Adipocyte (in vitro differentiated cells): Measurements from ENCODE around the gene VEGFA.
A peak's percentile ranks its signal among the peaks of the same experiment; 100 is the strongest.

ENCODE experiments used
- DNase-seq: peaks from one replicate; pipeline ENCODE4 v3.0.0-alpha.2; 2015; ENCODE audit warnings: low read depth
- H3K27me3 ChIP-seq: replicated peaks from 2 replicates; pipeline ENCODE4 v1.7.0; 2013; ENCODE audit warnings: mild to moderate bottlenecking, low read length, moderate library complexity; ENCODE audit not compliant: control insufficient read depth, insufficient read depth
- H3K36me3 ChIP-seq: 2 replicates; pipeline ENCODE4 v1.7.0; 2013; ENCODE audit warnings: low read length, mild to moderate bottlenecking, moderate library complexity; ENCODE audit not compliant: control insufficient read depth, insufficient read depth, severe bottlenecking
- H3K4me1 ChIP-seq: 2 replicates; pipeline ENCODE4 v1.7.0; 2013; ENCODE audit warnings: mild to moderate bottlenecking, low read length, moderate library complexity; ENCODE audit not compliant: control insufficient read depth, insufficient read depth
- H3K4me3 ChIP-seq: 2 replicates; pipeline ENCODE4 v1.7.0; 2013; ENCODE audit warnings: mild to moderate bottlenecking, low read length, moderate library complexity
- H3K9ac ChIP-seq: 2 replicates; pipeline ENCODE4 v1.7.0; 2013; ENCODE audit warnings: mild to moderate bottlenecking, low read length, moderate library complexity
- H3K9me3 ChIP-seq: 2 replicates; pipeline ENCODE4 v1.7.0; 2013; ENCODE audit warnings: mild to moderate bottlenecking, low read length, moderate library complexity; ENCODE audit not compliant: control insufficient read depth

The VEGFA gene

DNA sequence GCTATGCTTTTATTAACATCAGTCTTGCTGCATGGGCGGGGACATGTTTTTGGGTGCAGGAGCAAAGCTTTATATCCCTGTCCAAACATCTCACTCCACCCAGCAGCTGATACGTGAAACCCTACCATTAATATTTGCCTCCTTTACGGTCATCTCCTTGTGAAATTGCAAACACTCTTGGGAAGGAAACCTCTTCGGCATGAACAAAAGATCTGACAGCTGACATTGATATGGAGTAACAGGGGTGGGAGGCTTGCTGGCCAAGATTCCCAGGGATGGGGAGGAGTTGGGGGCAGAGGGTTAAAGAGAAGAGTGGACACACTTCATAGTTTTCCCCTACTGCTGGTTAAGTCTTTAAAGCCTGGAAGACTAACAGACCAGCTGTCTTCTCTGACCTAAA, 22.2 kb upstream of the VEGFA start:
- Histone ChIP-seq H3K36me3 (no peaks in the 10 kb centered on the region), H3K9me3 (no peaks in the 10 kb centered on the region), H3K9ac (no peak overlapping the region), H3K27me3 (peaks cover 8% of the 10 kb centered on the region), H3K4me3 (no peak overlapping the region), H3K4me1 (peaks cover 44% of the 10 kb centered on the region)
- DNase-seq: no peak

DNA sequence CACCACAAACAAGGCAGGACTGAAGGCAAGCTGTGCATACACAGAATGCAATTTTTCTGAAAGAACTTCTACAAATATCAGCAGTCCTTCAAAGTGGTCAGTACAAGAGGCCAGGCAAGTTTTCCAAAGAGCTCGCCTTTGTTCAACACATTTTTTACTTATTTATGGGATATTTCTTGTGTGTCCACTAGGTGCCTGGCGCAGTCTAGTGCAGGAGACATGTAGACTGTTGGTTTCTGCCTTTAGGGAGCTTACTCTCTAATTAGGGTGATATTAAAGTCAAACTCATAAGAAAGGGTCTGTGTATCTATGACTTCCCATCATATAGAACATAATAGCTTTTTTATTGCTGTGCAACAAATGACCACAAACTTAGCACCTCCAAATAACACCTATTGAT, 21.2 kb upstream of the VEGFA start:
- H3K27me3 ChIP-seq: peaks cover 8% of the 10 kb centered on the region
- DNase-seq: no peak
- no peaks in the 10 kb centered on the region for H3K9me3 ChIP-seq
- H3K4me3 ChIP-seq: no peak overlapping the region
- peaks cover 35% of the 10 kb centered on the region for H3K4me1 ChIP-seq
- H3K36me3 ChIP-seq: no peaks in the 10 kb centered on the region
- H3K9ac ChIP-seq: no peak overlapping the region

DNA sequence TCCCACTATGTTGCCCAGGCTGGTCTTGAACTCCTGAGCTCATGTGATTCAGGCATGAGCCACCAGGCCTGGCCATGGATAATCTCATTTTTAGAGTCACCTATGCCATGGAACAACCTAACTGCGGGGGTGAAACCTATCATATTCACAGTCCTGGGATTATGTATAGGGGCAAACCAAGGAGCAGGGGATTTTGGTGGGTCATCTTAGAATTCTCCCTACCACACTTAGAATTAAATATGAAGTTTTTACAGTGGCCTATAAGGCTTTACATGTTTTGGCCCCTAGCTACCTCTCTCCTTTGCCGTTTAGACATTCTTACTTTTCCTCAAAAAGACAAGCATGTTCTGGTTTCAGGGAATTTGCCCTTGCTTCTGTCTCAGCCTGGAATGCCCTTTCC, 20.6 kb upstream of the VEGFA start:
- H3K9me3 ChIP-seq: no peaks in the 10 kb centered on the region
- H3K4me3 ChIP-seq: no peak overlapping the region
- no peak for DNase-seq
- H3K9ac ChIP-seq: no peak overlapping the region
- peaks cover 8% of the 10 kb centered on the region for H3K27me3 ChIP-seq
- peaks cover 28% of the 10 kb centered on the region for H3K4me1 ChIP-seq
- H3K36me3 ChIP-seq: no peaks in the 10 kb centered on the region

DNA sequence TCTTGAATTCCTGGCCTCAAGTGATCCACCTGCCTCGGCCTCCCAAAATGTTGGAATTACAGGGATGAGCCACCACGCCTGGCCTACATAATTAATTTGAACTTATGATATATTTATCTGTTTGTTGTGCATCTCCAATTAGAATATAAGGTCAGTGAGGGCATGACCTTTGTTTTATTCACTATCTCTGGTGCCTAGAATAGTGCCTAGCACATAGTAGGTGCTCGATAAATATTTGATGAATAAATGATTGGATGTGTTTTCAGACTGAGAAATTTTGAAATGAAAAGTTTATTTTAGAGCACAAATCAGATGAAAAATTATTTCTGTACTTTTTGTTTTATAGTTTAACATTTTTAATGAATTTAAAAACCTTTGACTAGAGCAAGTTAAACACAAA, 19.4 kb upstream of the VEGFA start:
- no peaks in the 10 kb centered on the region for H3K9me3 ChIP-seq
- DNase-seq: no peak
- no peak overlapping the region for H3K9ac ChIP-seq
- H3K36me3 ChIP-seq: no peaks in the 10 kb centered on the region
- H3K4me3 ChIP-seq: no peak overlapping the region
- peaks cover 8% of the 10 kb centered on the region for H3K27me3 ChIP-seq
- H3K4me1 ChIP-seq: peaks cover 17% of the 10 kb centered on the region

DNA sequence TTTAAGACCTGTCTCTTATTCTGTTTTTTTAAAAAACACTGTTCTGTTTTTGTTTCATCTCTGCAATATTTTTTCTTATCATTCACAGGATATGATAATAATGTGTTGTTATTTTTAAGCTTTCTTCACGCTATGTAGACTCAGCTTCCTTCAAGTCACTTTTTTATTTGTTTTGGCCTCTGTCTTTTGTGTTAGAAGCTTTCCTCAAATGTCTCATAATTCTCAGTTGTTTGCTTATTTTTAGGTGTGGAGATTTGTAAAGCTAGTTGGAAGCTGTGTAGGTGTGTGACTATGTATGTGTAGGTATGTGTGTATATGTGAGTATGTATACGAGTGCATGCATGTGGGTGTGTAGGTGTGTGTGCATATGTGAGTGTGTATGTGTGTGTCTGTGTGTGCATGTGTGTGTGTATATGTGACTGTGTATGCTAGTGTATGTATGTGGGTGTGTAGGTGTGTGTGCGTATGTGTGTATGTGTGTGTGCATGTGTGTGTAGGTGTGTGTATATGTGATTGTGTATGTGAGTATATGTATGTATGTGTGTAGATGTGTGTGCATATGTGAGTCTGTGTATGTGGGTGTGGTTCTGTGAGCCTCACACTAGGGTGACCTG, 16.3 kb upstream of the VEGFA start:
- H3K36me3 ChIP-seq: no peaks in the 10 kb centered on the region
- no peaks in the 10 kb centered on the region for H3K27me3 ChIP-seq
- H3K4me1 ChIP-seq: no peaks in the 10 kb centered on the region
- no peak for DNase-seq
- no peak overlapping the region for H3K9ac ChIP-seq
- no peak overlapping the region for H3K4me3 ChIP-seq
- no peaks in the 10 kb centered on the region for H3K9me3 ChIP-seq

DNA sequence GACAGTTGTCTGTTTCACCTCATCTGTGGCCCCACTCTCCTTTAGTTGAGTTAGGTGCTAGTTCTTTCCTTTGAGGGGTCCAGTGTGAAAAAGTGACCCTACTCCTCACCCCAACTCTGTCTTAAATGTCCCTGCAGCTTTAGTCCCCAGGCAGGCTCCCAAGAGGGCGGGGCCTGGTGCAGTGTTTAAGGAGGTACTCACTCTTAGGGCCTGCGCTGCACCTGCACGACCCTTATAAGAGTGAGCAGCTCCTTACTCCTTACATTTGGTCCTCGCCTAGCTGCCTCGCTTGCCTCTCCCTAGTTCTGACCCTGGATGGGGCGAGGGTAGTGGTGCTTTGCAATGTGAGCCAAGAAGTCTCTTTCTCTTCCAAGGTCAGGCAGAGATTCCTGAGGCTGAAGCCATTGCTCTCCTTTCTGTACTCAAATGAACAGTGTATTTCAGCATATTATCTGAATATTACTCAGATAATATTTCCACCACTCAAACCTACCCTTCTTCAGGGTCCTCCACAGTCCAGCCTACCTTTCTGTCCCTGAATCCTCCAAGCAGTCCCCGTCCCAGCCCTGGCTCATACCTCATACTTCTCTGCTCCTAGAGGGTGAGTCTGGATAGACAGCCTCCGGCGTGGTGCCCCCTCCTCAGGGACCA, 11.9 kb upstream of the VEGFA start:
- H3K36me3 ChIP-seq: no peaks in the 10 kb centered on the region
- no peak for DNase-seq
- H3K27me3 ChIP-seq: peaks cover 14% of the 10 kb centered on the region
- H3K9me3 ChIP-seq: no peaks in the 10 kb centered on the region
- peaks cover under 1% of the 10 kb centered on the region for H3K4me1 ChIP-seq
- peak overlapping the region; percentile 5 for H3K9ac ChIP-seq
- H3K4me3 ChIP-seq: no peak overlapping the region

DNA sequence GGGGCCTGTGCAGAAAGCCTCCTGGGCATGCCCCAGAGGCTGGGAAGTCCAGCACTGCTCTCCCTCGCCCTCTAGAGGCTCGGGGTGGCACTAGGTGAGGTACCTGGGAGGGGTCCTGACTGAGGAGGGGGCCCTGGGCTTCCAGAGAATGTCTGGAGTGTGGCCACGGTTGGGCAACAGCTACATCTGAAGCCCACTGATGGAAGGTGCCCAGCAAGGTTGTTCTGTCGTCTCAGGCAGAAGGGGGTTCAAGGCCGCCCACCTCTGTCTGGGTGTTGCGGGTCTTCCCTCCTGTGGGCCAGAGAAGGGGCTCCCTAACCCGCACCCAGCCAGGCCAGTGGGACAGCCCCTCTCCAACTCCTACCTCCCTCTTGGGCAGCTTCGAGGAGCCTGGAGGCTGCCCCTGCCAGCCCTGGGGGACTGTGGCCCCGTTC, 11.4 kb upstream of the VEGFA start:
- peaks cover 5% of the 10 kb centered on the region for H3K4me1 ChIP-seq
- no peaks in the 10 kb centered on the region for H3K9me3 ChIP-seq
- H3K27me3 ChIP-seq: peaks cover 14% of the 10 kb centered on the region
- no peak overlapping the region for H3K4me3 ChIP-seq
- H3K36me3 ChIP-seq: no peaks in the 10 kb centered on the region
- no peak overlapping the region for H3K9ac ChIP-seq
- DNase-seq: peak; percentile 48

DNA sequence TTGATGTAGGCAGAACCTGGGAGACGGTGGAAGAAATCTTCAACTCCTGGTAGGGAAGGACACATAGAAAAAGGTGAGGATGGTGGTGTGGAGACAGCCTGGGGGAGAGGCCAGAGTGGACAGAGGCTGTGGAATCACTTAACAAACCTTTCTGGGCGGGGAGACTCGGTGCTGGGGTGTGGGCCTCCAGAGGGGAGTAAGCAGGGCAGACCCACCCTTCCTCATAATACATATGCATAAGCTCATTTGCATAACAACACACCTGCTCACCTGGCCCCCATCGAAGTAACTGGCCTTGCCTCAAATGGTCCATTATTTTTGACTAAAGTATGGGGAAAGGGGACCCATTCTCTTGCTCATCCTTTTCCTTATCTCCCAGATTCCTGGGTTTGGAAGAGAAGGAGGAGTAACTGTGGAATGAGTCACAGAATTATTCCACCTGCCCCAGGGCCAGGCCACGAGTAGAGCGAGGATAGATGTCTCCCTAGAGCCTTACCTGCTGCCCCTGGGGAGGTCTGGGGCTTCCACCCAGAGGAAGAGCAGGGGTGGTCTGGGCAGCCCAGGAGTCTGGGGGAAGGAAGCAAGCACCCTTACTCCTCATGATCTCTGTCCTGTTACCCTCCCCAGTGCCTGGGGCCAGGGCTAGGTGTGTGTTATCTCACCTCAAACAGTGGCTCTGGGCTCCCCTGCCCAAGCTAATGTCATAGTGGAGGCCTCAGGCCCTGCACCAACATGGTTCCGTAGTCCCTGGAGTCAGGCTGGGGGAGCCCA, 10.7 kb upstream of the VEGFA start:
- DNase-seq: no peak
- peaks cover 14% of the 10 kb centered on the region for H3K27me3 ChIP-seq
- H3K9ac ChIP-seq: no peak overlapping the region
- peaks cover 5% of the 10 kb centered on the region for H3K4me1 ChIP-seq
- no peaks in the 10 kb centered on the region for H3K36me3 ChIP-seq
- H3K9me3 ChIP-seq: no peaks in the 10 kb centered on the region
- no peak overlapping the region for H3K4me3 ChIP-seq

DNA sequence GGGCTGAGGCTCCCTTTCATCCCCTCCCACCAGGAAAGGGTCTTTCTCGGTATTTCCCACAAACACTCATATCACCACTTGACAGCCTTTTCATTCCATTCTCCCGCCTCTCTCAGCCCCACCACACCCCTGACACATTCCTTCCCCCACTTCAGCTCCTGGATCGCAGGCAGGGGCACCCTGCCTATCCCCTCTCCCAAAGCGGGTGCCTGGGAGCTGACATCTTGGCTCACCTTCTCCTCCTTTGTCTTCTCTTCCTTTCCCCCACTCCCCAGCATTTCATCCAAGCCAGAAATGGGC, 10.2 kb upstream of the VEGFA start:
- Histone ChIP-seq H3K4me3 (no peak overlapping the region), H3K36me3 (no peaks in the 10 kb centered on the region), H3K4me1 (peaks cover 5% of the 10 kb centered on the region), H3K9ac (no peak overlapping the region), H3K9me3 (no peaks in the 10 kb centered on the region), H3K27me3 (peaks cover 14% of the 10 kb centered on the region)
- no peak for DNase-seq

DNA sequence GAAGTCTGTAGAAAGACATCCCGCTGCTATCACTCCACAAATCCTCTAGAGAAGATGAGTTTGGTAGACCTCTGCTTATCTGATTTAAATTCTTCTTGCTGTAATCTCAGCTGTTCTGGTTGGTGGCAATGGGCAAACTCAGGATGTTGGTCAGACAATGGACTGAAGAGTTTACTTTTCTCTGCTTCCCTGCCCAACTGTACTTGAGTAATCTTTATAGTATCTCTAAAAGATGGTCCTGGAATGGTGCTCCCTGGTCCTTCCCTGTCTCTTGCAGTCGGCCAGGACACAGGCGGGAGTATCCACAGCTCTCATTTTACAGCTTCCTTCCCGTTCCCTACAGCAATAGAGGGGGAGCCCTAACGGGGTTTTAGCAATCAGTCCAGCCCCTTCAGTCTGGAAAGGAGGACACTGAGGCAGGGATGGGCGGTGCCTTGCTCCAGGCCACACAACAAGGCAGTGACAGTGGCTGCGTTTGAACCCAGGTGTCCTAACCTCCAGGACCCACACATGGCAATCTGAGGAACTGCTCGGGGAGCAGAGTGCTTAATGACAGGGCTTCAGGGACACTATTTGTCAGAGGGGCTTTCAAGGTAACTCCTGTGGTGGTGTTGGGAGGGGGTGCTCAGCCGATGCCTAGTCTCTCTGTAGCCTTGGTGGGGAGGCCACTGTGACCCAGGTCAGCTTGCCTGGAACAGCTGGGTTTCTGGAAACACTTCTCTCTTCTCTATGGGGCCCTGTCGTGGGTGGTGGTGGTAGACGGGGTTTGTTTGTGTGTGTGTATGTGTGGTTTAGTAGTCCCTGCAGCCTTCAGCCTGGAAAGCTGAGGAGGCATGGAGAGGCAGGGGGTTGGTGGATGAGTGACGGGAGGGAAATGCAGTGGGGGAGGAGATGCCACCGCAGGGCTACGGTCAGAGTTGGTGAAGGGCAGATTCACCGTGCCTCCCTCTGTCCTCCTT, 9.5 kb upstream of the VEGFA start:
- Histone ChIP-seq H3K9ac (no peak overlapping the region), H3K36me3 (no peaks in the 10 kb centered on the region), H3K4me3 (no peak overlapping the region), H3K27me3 (peaks cover 14% of the 10 kb centered on the region), H3K4me1 (peaks cover 5% of the 10 kb centered on the region), H3K9me3 (no peaks in the 10 kb centered on the region)
- DNase-seq: no peak
